Measurements from ENCODE around the gene PPM1K.

DNA sequence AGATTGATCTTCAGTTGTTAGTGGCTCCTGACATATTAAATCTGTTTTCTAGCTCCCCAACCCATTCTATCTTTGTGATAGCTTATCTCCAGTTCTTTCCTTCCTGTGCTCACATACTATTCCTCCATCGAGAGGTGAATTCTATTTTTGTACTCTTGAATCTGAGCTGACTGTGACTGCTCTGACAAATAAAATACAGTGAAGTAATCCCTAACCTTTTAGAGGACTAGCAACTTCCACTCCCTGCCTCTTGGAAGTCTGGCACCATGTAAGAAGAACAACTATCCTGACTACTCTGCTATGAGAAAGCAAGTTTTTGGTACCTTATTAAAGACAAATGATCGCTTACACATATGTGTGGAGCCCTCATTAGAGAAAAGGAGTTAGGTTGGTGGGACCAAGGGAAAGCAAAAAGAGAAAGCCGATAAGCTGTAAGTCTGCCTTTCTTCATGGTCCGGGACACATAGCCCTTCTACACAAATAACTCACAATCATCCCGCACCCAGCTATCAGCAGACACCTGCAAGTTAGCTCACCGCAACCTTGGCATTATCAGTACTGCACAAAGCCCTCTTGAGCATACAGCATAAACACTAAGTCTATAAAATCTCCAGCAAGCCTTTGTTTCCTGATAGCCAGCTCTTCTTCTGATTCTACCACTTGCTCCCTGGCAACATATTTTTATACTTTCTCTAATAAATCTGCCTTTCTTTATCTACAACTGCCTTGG lies 13.5 kb upstream of the PPM1K start:
- TF ChIP-seq, protein P1, sequence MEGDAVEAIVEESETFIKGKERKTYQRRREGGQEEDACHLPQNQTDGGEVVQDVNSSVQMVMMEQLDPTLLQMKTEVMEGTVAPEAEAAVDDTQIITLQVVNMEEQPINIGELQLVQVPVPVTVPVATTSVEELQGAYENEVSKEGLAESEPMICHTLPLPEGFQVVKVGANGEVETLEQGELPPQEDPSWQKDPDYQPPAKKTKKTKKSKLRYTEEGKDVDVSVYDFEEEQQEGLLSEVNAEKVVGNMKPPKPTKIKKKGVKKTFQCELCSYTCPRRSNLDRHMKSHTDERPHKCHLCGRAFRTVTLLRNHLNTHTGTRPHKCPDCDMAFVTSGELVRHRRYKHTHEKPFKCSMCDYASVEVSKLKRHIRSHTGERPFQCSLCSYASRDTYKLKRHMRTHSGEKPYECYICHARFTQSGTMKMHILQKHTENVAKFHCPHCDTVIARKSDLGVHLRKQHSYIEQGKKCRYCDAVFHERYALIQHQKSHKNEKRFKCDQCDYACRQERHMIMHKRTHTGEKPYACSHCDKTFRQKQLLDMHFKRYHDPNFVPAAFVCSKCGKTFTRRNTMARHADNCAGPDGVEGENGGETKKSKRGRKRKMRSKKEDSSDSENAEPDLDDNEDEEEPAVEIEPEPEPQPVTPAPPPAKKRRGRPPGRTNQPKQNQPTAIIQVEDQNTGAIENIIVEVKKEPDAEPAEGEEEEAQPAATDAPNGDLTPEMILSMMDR (conservative IDR thresholded peaks at IDR 0.05; ENCODE audit: low read length) = no peak
- no peak for TF ChIP-seq EZH2phosphoT487 (IDR thresholded peaks at IDR 0.05; ENCODE audit: borderline replicate concordance, low read depth, low read length)
